SU-DHL-6 (cell line): ENCODE measurements around the gene HDAC7.
A peak's percentile ranks its signal among the peaks of the same experiment; 100 is the strongest.

Source experiments
- H2AFZ ChIP-seq: fragments of 200-600 bp; sonication (generic); 2 replicates; pipeline ENCODE4 v1.6.1; 2014; ENCODE audit warnings: low read depth, mild to moderate bottlenecking, moderate library complexity, mixed read lengths, antibody characterized with exemption, low read length; ENCODE audit not compliant: severe bottlenecking
- H3F3A ChIP-seq: fragments of 200-600 bp; shearing (Covaris generic); 2 replicates; pipeline ENCODE4 v1.6.0; 2016; ENCODE audit warnings: antibody characterized with exemption, mild to moderate bottlenecking; ENCODE audit not compliant: insufficient read depth
- H3K27ac ChIP-seq: fragments of 200-600 bp; sonication (generic); 2 replicates; pipeline ENCODE4 v1.5.1; 2016; ENCODE audit warnings: low read depth, mild to moderate bottlenecking, low read length, moderate library complexity, mixed read lengths
- H3K27me3 ChIP-seq: fragments of 200-600 bp; sonication (generic), shearing (Covaris generic); 2 replicates; pipeline ENCODE4 v1.6.0; 2014; ENCODE audit warnings: mild to moderate bottlenecking, low read length
- H3K36me3 ChIP-seq: fragments of 200-600 bp; sonication (generic); 2 replicates; pipeline ENCODE4 v1.6.1; 2014; ENCODE audit warnings: mild to moderate bottlenecking, low read length, mixed read lengths
- H3K4me2 ChIP-seq: fragments of 300-600, 200-600 bp; shearing (Covaris generic), sonication (generic); 2 replicates; pipeline ENCODE4 v1.6.0; 2014; ENCODE audit warnings: low read length, low read depth, mild to moderate bottlenecking; ENCODE audit not compliant: poor library complexity, severe bottlenecking
- H3K4me3 ChIP-seq: fragments of 200-600 bp; sonication (generic); 2 replicates; pipeline ENCODE4 v1.5.1; 2014; ENCODE audit warnings: antibody characterized with exemption, low read length, mild to moderate bottlenecking, mixed read lengths; ENCODE audit not compliant: insufficient read depth, poor library complexity, severe bottlenecking
- H3K79me2 ChIP-seq: fragments of 200-600 bp; sonication (generic); 2 replicates; pipeline ENCODE4 v1.6.1; 2014; ENCODE audit warnings: mild to moderate bottlenecking, low read length, moderate library complexity; ENCODE audit not compliant: insufficient read depth
- H3K9ac ChIP-seq: fragments of 200-600 bp; sonication (generic); 2 replicates; pipeline ENCODE4 v1.7.0; 2014; ENCODE audit warnings: mild to moderate bottlenecking, low read length
- H3K9me2 ChIP-seq: fragments of 200-600 bp; sonication (generic); replicated peaks from 2 replicates; pipeline ENCODE4 v1.6.1; 2014; ENCODE audit warnings: low read length; ENCODE audit not compliant: insufficient read depth
- H3K9me3 ChIP-seq: fragments of 200-600 bp; sonication (generic); 2 replicates; pipeline ENCODE4 v1.6.1; 2014; ENCODE audit warnings: low read length, mixed read lengths; ENCODE audit not compliant: insufficient read depth
- H4K20me1 ChIP-seq: fragments of 200-600 bp; sonication (generic); 2 replicates; pipeline ENCODE4 v1.6.1; 2014; ENCODE audit warnings: low read depth, mild to moderate bottlenecking, antibody characterized with exemption, low read length, moderate library complexity, mixed read lengths
- EZH2phosphoT487 ChIP-seq: fragments of 200-600 bp; sonication (generic), shearing (Covaris generic); conservative IDR thresholded peaks from 2 replicates; pipeline ENCODE4 v1.6.1; 2018; ENCODE audit warnings: mild to moderate bottlenecking, antibody characterized with exemption, low read length, moderate library complexity, mixed read lengths
- TF ChIP-seq, protein P1 (sequence below): fragments of 200-600 bp; sonication (generic); IDR thresholded peaks from one replicate; pipeline ENCODE4 v1.5.1; 2017; ENCODE audit warnings: antibody characterized with exemption, mild to moderate bottlenecking, low read length, moderate library complexity; ENCODE audit not compliant: insufficient read depth, poor library complexity, severe bottlenecking

HDAC7 gene

DNA sequence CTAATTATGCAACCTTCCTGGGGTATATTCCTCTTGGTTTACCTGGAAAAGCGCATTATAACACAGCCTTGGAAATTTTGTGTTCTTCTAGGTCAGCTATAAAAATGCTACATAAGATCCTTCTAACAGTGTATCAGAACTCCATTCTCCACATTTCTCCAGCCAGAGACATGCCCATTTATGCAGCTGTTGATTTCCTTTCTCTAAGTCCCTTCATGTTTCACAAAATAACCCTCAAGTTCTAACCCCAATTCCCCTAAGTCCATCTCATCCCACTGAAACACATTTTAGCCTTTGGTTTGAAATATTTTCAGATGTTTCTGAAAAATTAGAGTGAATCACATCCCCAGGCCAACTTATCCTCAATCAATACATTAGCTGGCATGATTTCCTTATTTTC, 20.9 kb upstream of the HDAC7 start:
- no peaks in the 10 kb centered on the region for H3K9me2 ChIP-seq
- no peak overlapping the region for H3K27ac ChIP-seq
- H4K20me1 ChIP-seq: no peaks in the 10 kb centered on the region
- H3K36me3 ChIP-seq: no peaks in the 10 kb centered on the region
- TF ChIP-seq, protein P1, sequence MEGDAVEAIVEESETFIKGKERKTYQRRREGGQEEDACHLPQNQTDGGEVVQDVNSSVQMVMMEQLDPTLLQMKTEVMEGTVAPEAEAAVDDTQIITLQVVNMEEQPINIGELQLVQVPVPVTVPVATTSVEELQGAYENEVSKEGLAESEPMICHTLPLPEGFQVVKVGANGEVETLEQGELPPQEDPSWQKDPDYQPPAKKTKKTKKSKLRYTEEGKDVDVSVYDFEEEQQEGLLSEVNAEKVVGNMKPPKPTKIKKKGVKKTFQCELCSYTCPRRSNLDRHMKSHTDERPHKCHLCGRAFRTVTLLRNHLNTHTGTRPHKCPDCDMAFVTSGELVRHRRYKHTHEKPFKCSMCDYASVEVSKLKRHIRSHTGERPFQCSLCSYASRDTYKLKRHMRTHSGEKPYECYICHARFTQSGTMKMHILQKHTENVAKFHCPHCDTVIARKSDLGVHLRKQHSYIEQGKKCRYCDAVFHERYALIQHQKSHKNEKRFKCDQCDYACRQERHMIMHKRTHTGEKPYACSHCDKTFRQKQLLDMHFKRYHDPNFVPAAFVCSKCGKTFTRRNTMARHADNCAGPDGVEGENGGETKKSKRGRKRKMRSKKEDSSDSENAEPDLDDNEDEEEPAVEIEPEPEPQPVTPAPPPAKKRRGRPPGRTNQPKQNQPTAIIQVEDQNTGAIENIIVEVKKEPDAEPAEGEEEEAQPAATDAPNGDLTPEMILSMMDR: no peak
- no peak for TF ChIP-seq EZH2phosphoT487
- H3K4me2 ChIP-seq: no peak overlapping the region
- H3K9me3 ChIP-seq: no peaks in the 10 kb centered on the region
- no peaks in the 10 kb centered on the region for H3K79me2 ChIP-seq
- H3K27me3 ChIP-seq: no peaks in the 10 kb centered on the region
- H2AFZ ChIP-seq: no peak overlapping the region
- H3K9ac ChIP-seq: no peak overlapping the region
- no peak overlapping the region for H3K4me3 ChIP-seq
- peaks cover 18% of the 10 kb centered on the region for H3F3A ChIP-seq

DNA sequence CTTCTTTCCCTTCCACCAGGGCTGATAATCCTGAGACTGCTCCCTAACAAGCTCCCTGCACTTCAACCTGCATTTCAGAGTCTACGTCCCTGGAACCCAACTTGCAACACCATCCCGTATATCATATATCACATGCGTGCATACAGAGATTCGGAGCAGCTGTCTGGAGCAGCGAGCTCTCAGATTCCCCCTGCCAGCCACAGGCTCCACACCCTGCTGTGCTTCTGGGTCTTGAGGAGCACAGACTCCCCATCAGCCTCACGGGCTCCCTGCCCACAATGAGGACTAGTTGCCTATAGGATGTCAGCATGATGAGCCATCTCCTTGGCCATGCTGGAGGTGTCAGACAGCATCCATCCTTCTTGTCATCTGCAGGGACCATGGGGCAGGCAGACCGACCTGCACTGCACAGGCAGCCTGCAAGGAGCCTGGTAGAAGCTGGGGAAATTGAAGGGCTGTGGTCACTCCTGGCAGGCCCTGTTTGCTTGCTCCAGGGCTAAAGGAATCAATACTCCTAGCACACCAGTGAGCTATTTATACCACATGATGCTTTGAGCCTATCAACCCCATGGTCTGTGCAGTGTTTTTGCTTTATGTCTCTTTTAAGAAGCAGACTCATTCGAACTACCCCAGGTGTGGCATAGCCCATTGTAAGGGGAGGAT, 19.6 kb upstream of the HDAC7 start:
- H3K9me3 ChIP-seq: no peaks in the 10 kb centered on the region
- no peak overlapping the region for H3K4me2 ChIP-seq
- H3K27ac ChIP-seq: no peak overlapping the region
- H3K36me3 ChIP-seq: no peaks in the 10 kb centered on the region
- peaks cover 30% of the 10 kb centered on the region for H3F3A ChIP-seq
- H3K9ac ChIP-seq: no peak overlapping the region
- TF ChIP-seq EZH2phosphoT487: no peak
- TF ChIP-seq, protein P1: no peak
- no peaks in the 10 kb centered on the region for H3K9me2 ChIP-seq
- H3K4me3 ChIP-seq: no peak overlapping the region
- H3K79me2 ChIP-seq: no peaks in the 10 kb centered on the region
- H2AFZ ChIP-seq: no peak overlapping the region
- no peaks in the 10 kb centered on the region for H3K27me3 ChIP-seq
- no peaks in the 10 kb centered on the region for H4K20me1 ChIP-seq

DNA sequence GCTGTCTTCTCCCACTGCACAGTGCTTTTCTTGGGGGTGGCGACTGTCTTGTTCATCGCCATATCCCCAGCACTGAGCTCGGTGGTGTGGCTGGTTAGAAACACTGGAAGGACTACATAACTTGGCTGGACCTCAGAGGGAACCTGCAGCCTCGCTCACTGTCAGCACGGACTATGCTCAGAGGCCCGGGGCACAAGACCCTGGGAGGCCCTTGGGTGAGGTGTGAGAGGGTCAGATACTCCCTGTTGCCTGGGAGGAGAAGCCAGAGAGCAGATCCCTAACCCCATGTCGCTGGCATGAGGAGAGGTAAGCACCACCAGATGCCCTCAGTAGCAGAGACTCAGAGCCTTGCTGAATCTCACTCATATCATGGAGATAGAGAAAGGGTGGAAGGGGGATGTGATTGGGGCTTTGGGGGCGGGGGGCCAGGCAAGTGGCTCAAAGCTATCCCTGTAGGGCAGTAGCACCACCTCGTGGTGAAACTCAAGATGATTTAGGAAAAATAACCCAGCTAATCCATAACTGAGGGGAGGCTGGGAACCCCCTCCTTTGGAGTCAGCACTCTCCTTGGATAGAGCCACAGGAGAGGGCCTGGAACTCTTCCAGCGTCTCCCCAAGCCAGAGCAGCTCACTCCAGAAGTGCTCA, 18.7 kb upstream of the HDAC7 start:
- no peak overlapping the region for H3K4me3 ChIP-seq
- no peak overlapping the region for H2AFZ ChIP-seq
- TF ChIP-seq, protein P1: peak; percentile 35
- no peak for TF ChIP-seq EZH2phosphoT487
- no peak overlapping the region for H3K27ac ChIP-seq
- H3K9ac ChIP-seq: no peak overlapping the region
- no peaks in the 10 kb centered on the region for H3K79me2 ChIP-seq
- peaks cover 39% of the 10 kb centered on the region for H3F3A ChIP-seq
- no peaks in the 10 kb centered on the region for H4K20me1 ChIP-seq
- no peak overlapping the region for H3K4me2 ChIP-seq
- no peaks in the 10 kb centered on the region for H3K9me3 ChIP-seq
- H3K9me2 ChIP-seq: no peaks in the 10 kb centered on the region
- H3K36me3 ChIP-seq: no peaks in the 10 kb centered on the region
- no peaks in the 10 kb centered on the region for H3K27me3 ChIP-seq
